HepG2 (cell line): ENCODE results near the gene RAPGEFL1. TPM values are rescaled to one million over a fixed set of nuclear protein-coding genes. Genes with fewer than 3 reads are reported as not detected.

Experiments
- ARID5B ChIP-seq: IDR thresholded peaks from 2 replicates; pipeline ENCODE4 v1.4.0; 2020; ENCODE audit warnings: mild to moderate bottlenecking, missing genetic modification reagents
- CCDC6 ChIP-seq: sonication (generic); formaldehyde crosslinking; IDR thresholded peaks from 2 replicates; pipeline ENCODE4 v1.8.1; 2022; ENCODE audit warnings: mild to moderate bottlenecking, missing genetic modification reagents, moderate library complexity
- EEA1 ChIP-seq: sonication (generic); formaldehyde crosslinking; IDR thresholded peaks from 2 replicates; pipeline ENCODE4 v1.5.1; 2020; ENCODE audit warnings: mild to moderate bottlenecking, missing genetic modification reagents, borderline replicate concordance
- FOXA1 ChIP-seq, 2 experiments: fragments of 450-650 bp in 1 of 2; sonication (generic) in 1 of 2; formaldehyde crosslinking in 1 of 2; IDR thresholded peaks; 2 replicates each; pipeline versions ENCODE4 v1.4.0 to v1.6.1; 2016 to 2020; ENCODE audit warnings: missing genetic modification reagents in 1 of 2
- FOXM1 ChIP-seq: sonication (generic); formaldehyde crosslinking; IDR thresholded peaks from 2 replicates; pipeline ENCODE4 v1.5.0; 2020; ENCODE audit warnings: missing genetic modification reagents
- HMGXB4 ChIP-seq, 2 experiments: sonication (generic) in 1 of 2; formaldehyde crosslinking in 1 of 2; IDR thresholded peaks; 2 replicates each; pipeline versions ENCODE4 v1.4.0 to v1.6.1; 2018 to 2020; ENCODE audit warnings: missing genetic modification reagents in 2 of 2, borderline replicate concordance in 1 of 2, low read depth in 1 of 2, mild to moderate bottlenecking in 1 of 2, missing biosample characterization in 1 of 2
- KLF15 ChIP-seq: sonication (generic); formaldehyde crosslinking; IDR thresholded peaks from 2 replicates; pipeline ENCODE4 v1.8.1; 2023; ENCODE audit warnings: borderline replicate concordance, mild to moderate bottlenecking, inconsistent platforms, missing genetic modification reagents, mixed read lengths
- MEIS1 ChIP-seq: sonication (generic); formaldehyde crosslinking; IDR thresholded peaks from 2 replicates; pipeline ENCODE4 v1.9.0; 2021; ENCODE audit warnings: mild to moderate bottlenecking, missing genetic modification reagents, moderate library complexity, borderline replicate concordance
- MNT ChIP-seq: fragments of 450-650 bp; IDR thresholded peaks from 2 replicates; pipeline ENCODE4 v1.6.1; 2016
- POLR2AphosphoS5 ChIP-seq: IDR thresholded peaks from 2 replicates; pipeline ENCODE4 v1.6.1; 2012; ENCODE audit warnings: low read depth, low read length
- SMARCE1 ChIP-seq: fragments of 450-650 bp; IDR thresholded peaks from 2 replicates; pipeline ENCODE4 v1.6.1; 2017; ENCODE audit warnings: borderline replicate concordance
- TFE3 ChIP-seq: IDR thresholded peaks from 2 replicates; pipeline ENCODE4 v1.6.1; 2016
- U2AF2 ChIP-seq: fragments of 200-400 bp; formaldehyde crosslinking; IDR thresholded peaks from 2 replicates; pipeline ENCODE4 v1.6.1; 2017; ENCODE audit warnings: low read depth, mild to moderate bottlenecking, low read length
- ZNF512B ChIP-seq: sonication (generic); formaldehyde crosslinking; IDR thresholded peaks from 2 replicates; pipeline ENCODE4 v1.5.1; 2020; ENCODE audit warnings: missing genetic modification reagents, mild to moderate bottlenecking, borderline replicate concordance
- polyA plus RNA-seq, 8 experiments: library from polyadenylated mRNA; depleted of rRNA in 3 of 8; stranded (reverse) in 7 of 8; unstranded in 1 of 8; fragments of >200 nt; fragmentation: Illumina TruSeq in 4 of 8; extraction: Trizol in 4 of 8; gene quantifications; 2 replicates each; pipeline versions ENCODE4 v1.2.1 to v1.2.3, GENCODE V29; 2011 to 2016; ENCODE audit warnings: low read depth in 4 of 8, missing spikeins in 1 of 8, mixed read lengths in 1 of 8; ENCODE audit not compliant: insufficient read depth in 1 of 8
- total RNA-seq, 5 experiments: library from RNA; depleted of rRNA; stranded (reverse); fragments of >200 nt; fragmentation: Illumina TruSeq; extraction: Trizol; gene quantifications; 2 replicates each; pipeline ENCODE4 v1.2.3, GENCODE V29; 2016; ENCODE audit warnings: low read depth in 1 of 5

RAPGEFL1 gene
- total and polyA plus RNA-seq, 2 of the 13 experiments (the other 11 are each of a cell fraction or from before 2014, with no cell fraction given): 4.5 to 7.8 TPM

GRCh38 chr17:40218740-40219593 lies 41.7 kb downstream of the RAPGEFL1 start, which contains the start of gene WIPF2 (continued):
- TF ChIP-seq FOXA1 (IDR thresholded peaks at IDR 0.05): no peak
- TF ChIP-seq FOXA1 (CRISPR knock-in tag; IDR thresholded peaks at IDR 0.05): no peak; the same call in 1 of the 2 replicates
- TF ChIP-seq MNT: 0 out of 2 replicates have a peak, but pooled peaks have one; percentile 19
- peak; percentile 77 for TF ChIP-seq MEIS1 (CRISPR knock-in tag)
- no peak for TF ChIP-seq SMARCE1
- peak; percentile 73 for TF ChIP-seq POLR2AphosphoS5
- peak; percentile 68 for TF ChIP-seq ARID5B
- no peak; the same call in 1 of the 2 replicates for TF ChIP-seq TFE3 (CRISPR knock-in tag)
- TF ChIP-seq ZNF512B (CRISPR knock-in tag): no peak
- TF ChIP-seq HMGXB4 (CRISPR knock-in tag; IDR thresholded peaks at IDR 0.05; ENCODE audit: borderline replicate concordance in 1 of 2, low read depth in 1 of 2): peak; percentile 73 to 79; a peak in 3 of 4 replicates
- no peak for TF ChIP-seq CCDC6 (CRISPR knock-in tag)
- no peak for TF ChIP-seq FOXM1 (CRISPR knock-in tag)
- TF ChIP-seq EEA1 (CRISPR knock-in tag): no peak
- TF ChIP-seq KLF15: no peak
- 0 out of 2 replicates have a peak, but pooled peaks have one; percentile 11 for TF ChIP-seq U2AF2
